Epithelial cell of esophagus (primary cell): ENCODE measurements around the gene ORAI2.

Experiments used
- DNase-seq: peaks from one replicate; pipeline ENCODE4 v3.0.0; 2010; ENCODE audit warnings: low read depth
- H3K4me3 ChIP-seq: 2 replicates; pipeline ENCODE4 v1.5.1; 2011; ENCODE audit warnings: mild to moderate bottlenecking, low read length, control low read depth
- CTCF ChIP-seq: IDR thresholded peaks from 2 replicates; pipeline ENCODE4 v1.5.1; 2011; ENCODE audit warnings: low read depth, mild to moderate bottlenecking, low read length, control low read depth, inconsistent platforms; ENCODE audit not compliant: insufficient read depth; ENCODE audit errors: missing control alignments

ORAI2 gene

DNA sequence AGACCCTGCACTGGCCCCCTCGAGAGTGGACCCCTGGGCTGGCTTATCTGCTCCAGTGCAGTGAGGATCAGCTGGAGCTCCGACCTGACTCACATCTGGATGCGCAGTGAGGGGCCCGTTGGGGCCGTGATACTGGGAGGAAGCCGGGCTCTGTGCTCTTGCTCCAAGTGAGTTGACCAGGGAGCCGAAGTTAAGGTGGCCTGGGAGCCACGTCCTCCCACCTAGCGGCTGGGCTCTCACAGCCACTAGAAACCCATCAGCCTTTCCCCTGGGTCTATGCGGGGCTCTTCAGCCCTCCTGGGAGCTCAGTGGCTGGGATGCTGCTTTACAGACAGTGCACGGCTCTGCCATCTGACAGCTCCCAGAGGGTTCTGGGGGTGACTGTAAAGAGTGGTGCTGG is 22.2 kb downstream of the ORAI2 start:
- TF ChIP-seq CTCF, result no peak
- no peak for DNase-seq
- H3K4me3 ChIP-seq, result no peak overlapping the region

- H3K4me3 ChIP-seq, result no peak overlapping the region
- no peak for DNase-seq
- no peak for TF ChIP-seq CTCF
Measured at GRCh38 chr7:102456327-102456726, 23.0 kb downstream of the ORAI2 start.

DNA sequence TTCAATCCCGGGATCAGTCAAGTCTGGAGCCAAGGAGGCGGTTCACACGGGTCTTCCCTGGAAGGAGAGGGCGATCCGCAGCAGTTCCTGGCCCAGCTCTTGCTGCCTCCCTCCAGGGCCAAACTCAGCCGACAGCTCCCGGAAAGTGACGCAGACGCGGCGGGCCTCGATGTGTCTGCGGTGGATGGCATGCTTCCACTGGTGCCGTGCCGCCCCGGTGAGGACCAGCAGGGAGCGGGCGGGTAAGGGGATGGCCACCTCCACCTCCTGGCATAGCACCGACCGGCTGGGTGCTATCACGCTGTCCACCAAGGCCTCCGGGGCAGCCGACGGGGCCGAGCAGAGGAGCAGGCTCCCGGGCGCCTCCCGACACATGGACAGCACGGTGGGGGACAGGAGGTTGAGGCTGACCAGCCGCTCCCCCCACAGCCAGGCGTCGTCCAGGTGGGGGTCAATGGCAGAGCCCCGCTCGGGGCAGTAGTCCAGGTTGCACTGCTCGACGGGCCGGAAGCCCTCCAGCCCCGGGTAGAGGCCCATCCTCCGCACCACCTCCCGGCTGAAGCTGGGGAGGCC is 24.1 kb downstream of the ORAI2 start:
- H3K4me3 ChIP-seq, result no peak overlapping the region
- no peak for TF ChIP-seq CTCF
- no peak for DNase-seq

- no peak for TF ChIP-seq CTCF
- DNase-seq, result no peak
- no peak overlapping the region for H3K4me3 ChIP-seq
Measured at GRCh38 chr7:102459221-102459844, 26.0 kb downstream of the ORAI2 start.

GRCh38 chr7:102460467-102460866 is 27.1 kb downstream of the ORAI2 start:
- TF ChIP-seq CTCF, result no peak
- H3K4me3 ChIP-seq, result no peak overlapping the region
- DNase-seq, result no peak

GRCh38 chr7:102463841-102464576 is 30.6 kb downstream of the ORAI2 start:
- peak overlapping the region; percentile 100 for H3K4me3 ChIP-seq
- peak; percentile 14 for DNase-seq
- no peak for TF ChIP-seq CTCF
